Measurements from ENCODE around the gene RCAN2.

- no peak for TF ChIP-seq CTCF (conservative IDR thresholded peaks at IDR 0.05; ENCODE audit: low read depth in 2 of 2)
- TF ChIP-seq STAT1 (IDR thresholded peaks at IDR 0.05; ENCODE audit: unreplicated experiment) = no peak
- no peak for TF ChIP-seq EZH2phosphoT487 (IDR thresholded peaks at IDR 0.05; ENCODE audit: unreplicated experiment)
- TF ChIP-seq CREB1 (CRISPR knock-in tag; IDR thresholded peaks at IDR 0.05; ENCODE audit: low read depth) = no peak
- no peak for TF ChIP-seq POLR2AphosphoS5 (IDR thresholded peaks at IDR 0.05; ENCODE audit: low read depth)
- no peak for TF ChIP-seq EZH2 (IDR thresholded peaks at IDR 0.05; ENCODE audit: low read depth, unreplicated experiment)
- no peak for TF ChIP-seq ZNF114 (CRISPR knock-in tag; IDR thresholded peaks at IDR 0.05)
Measured at GRCh38 chr6:46465294-46466165, 25.7 kb downstream of the RCAN2 start.
